IMR-90 (cell line): ENCODE measurements around the gene SLC6A3. TPM values are rescaled to one million over a fixed set of nuclear protein-coding genes. Genes with fewer than 3 reads are reported as not detected.

ENCODE experiments used
- ATAC-seq: fragments of 200-7000 bp; cut with Tn5 transposase; 2 replicates; pipeline ENCODE4 v1.9.1; 2020; ENCODE audit warnings: low read depth, mild to moderate bottlenecking, moderate library complexity
- BruUV-seq: library from RNA; stranded (reverse); fragments of 400-500 nt; replicated peaks from 2 replicates; lab custom pipeline; 2021; lab: Mats Ljungman, UMichigan
- CTCF ChIA-PET: fragments of 300-600 bp; formaldehyde crosslinking; extraction: SDS; loops from one replicate; lab custom pipeline; 2021; ENCODE audit warnings: antibody characterized with exemption; lab: Yijun Ruan, JAX
- POLR2A ChIA-PET: fragments of 300-600 bp; sonication (Branson Sonifier 250); formaldehyde crosslinking; loops from one replicate; lab custom pipeline; 2022; ENCODE audit warnings: antibody characterized with exemption; ENCODE audit not compliant: unreplicated experiment; lab: Charles Lee
- DNase-seq: peaks from one replicate; pipeline ENCODE4 v3.0.0; 2013
- H2AFZ ChIP-seq: replicated peaks from 2 replicates; pipeline ENCODE3; 2013; ENCODE audit warnings: low read length, mild to moderate bottlenecking; ENCODE audit not compliant: poor library complexity
- H2AK5ac ChIP-seq: 2 replicates; pipeline ENCODE4 v1.6.1; 2013; ENCODE audit warnings: low read depth, low read length, inconsistent platforms
- H2AK9ac ChIP-seq: replicated peaks from 2 replicates; pipeline ENCODE3; 2013; ENCODE audit warnings: mild to moderate bottlenecking, low read depth, low read length, moderate library complexity; ENCODE audit not compliant: poor library complexity
- H2BK120ac ChIP-seq: 2 replicates; pipeline ENCODE4 v1.6.1; 2013; ENCODE audit warnings: low read depth, low read length, inconsistent platforms
- H2BK15ac ChIP-seq: 3 replicates; pipeline ENCODE4 v1.6.1; 2013; ENCODE audit warnings: low read depth, low read length, inconsistent platforms
- H2BK20ac ChIP-seq: 2 replicates; pipeline ENCODE4 v1.6.1; 2013; ENCODE audit warnings: low read depth, mild to moderate bottlenecking, inconsistent platforms, low read length, moderate library complexity
- H2BK5ac ChIP-seq: 2 replicates; pipeline ENCODE4 v1.6.1; 2013; ENCODE audit warnings: mild to moderate bottlenecking, low read depth, low read length, inconsistent platforms; ENCODE audit not compliant: poor library complexity, severe bottlenecking
- H3K14ac ChIP-seq: replicated peaks from 2 replicates; pipeline ENCODE4 v1.6.1; 2013; ENCODE audit warnings: low read depth, low read length, inconsistent platforms
- H3K18ac ChIP-seq: 2 replicates; pipeline ENCODE4 v1.6.1; 2013; ENCODE audit warnings: low read depth, low read length, control low read depth
- H3K23ac ChIP-seq: 2 replicates; pipeline ENCODE4 v1.6.1; 2013; ENCODE audit warnings: low read depth, low read length, inconsistent platforms
- H3K27ac ChIP-seq: 2 replicates; pipeline ENCODE4 v1.5.1; 2013; ENCODE audit warnings: mild to moderate bottlenecking, control low read depth, low read length; ENCODE audit not compliant: insufficient read depth
- H3K27me3 ChIP-seq: 2 replicates; pipeline ENCODE4 v1.6.1; 2013; ENCODE audit warnings: low read length; ENCODE audit not compliant: control insufficient read depth, insufficient read depth
- H3K36me3 ChIP-seq: 2 replicates; pipeline ENCODE4 v1.6.1; 2013; ENCODE audit warnings: low read length, mixed read lengths; ENCODE audit not compliant: control insufficient read depth, insufficient read depth
- H3K4ac ChIP-seq: 2 replicates; pipeline ENCODE4 v1.6.1; 2013; ENCODE audit warnings: low read depth, low read length, inconsistent platforms
- H3K4me1 ChIP-seq: 2 replicates; pipeline ENCODE4 v1.6.1; 2013; ENCODE audit warnings: low read length, mixed read lengths; ENCODE audit not compliant: control insufficient read depth, insufficient read depth
- H3K4me2 ChIP-seq: 2 replicates; pipeline ENCODE4 v1.6.1; 2013; ENCODE audit warnings: low read depth, mild to moderate bottlenecking, control low read depth, low read length, moderate library complexity
- H3K4me3 ChIP-seq: 2 replicates; pipeline ENCODE4 v1.5.1; 2013; ENCODE audit warnings: low read depth, mild to moderate bottlenecking, control low read depth, low read length, moderate library complexity; ENCODE audit not compliant: insufficient read depth
- H3K56ac ChIP-seq: 2 replicates; pipeline ENCODE4 v1.6.1; 2013; ENCODE audit warnings: low read length, inconsistent platforms; ENCODE audit not compliant: insufficient read depth; ENCODE audit errors: extremely low read depth
- H3K79me1 ChIP-seq, 2 experiments: 2 replicates each; pipeline ENCODE4 v1.6.1; 2013; ENCODE audit warnings: low read length in 2 of 2, inconsistent platforms in 1 of 2, low read depth in 1 of 2
- H3K9ac ChIP-seq: 2 replicates; pipeline ENCODE4 v1.6.1; 2013; ENCODE audit warnings: low read depth, low read length, control low read depth
- H3K9me1 ChIP-seq: 2 replicates; pipeline ENCODE4 v1.6.1; 2013; ENCODE audit warnings: low read length, inconsistent platforms; ENCODE audit not compliant: insufficient read depth
- H3K9me3 ChIP-seq: 2 replicates; pipeline ENCODE4 v1.6.1; 2013; ENCODE audit warnings: low read length; ENCODE audit not compliant: control insufficient read depth, insufficient read depth
- H4K20me1 ChIP-seq: 2 replicates; pipeline ENCODE4 v1.6.1; 2013; ENCODE audit warnings: low read length, inconsistent platforms; ENCODE audit not compliant: insufficient read depth
- H4K5ac ChIP-seq: 2 replicates; pipeline ENCODE4 v1.6.1; 2013; ENCODE audit warnings: mild to moderate bottlenecking, low read depth, low read length, control low read depth
- H4K8ac ChIP-seq, 2 experiments: 2 replicates each; pipeline ENCODE4 v1.6.1; 2013; ENCODE audit warnings: low read depth in 2 of 2, low read length in 2 of 2, control low read depth in 1 of 2, inconsistent platforms in 1 of 2
- H4K91ac ChIP-seq: 2 replicates; pipeline ENCODE4 v1.6.1; 2013; ENCODE audit warnings: low read depth, low read length, inconsistent platforms; ENCODE audit not compliant: insufficient read depth
- MAZ ChIP-seq: IDR thresholded peaks from 2 replicates; pipeline ENCODE4 v1.6.1; 2012; ENCODE audit warnings: low read depth, mild to moderate bottlenecking, low read length, improper control_type of control experiment, moderate library complexity, borderline replicate concordance
- NFE2L2 ChIP-seq: fragments of 150-350 bp; IDR thresholded peaks from 2 replicates; pipeline ENCODE4 v1.6.1; 2016; ENCODE audit warnings: low read depth, mild to moderate bottlenecking, low read length
- RAD21 ChIP-seq: IDR thresholded peaks from 2 replicates; pipeline ENCODE4 v1.6.1; 2012; ENCODE audit warnings: low read length, improper control_type of control experiment
- WGBS, 2 experiments: methylation state at CpG; one replicate each; pipeline versions ENCODE4 v1.1.5 to v1.1.7; 2013; ENCODE audit warnings: missing lambda C conversion rate in 2 of 2; ENCODE audit not compliant: insufficient read length in 1 of 2; ENCODE audit errors: extremely low coverage in 2 of 2; 5-methylcytosine and 5-hydroxymethylcytosine counted together
- dilution Hi-C: fragments of 300-500 bp; cut with HindIII; formaldehyde crosslinking; loops from one replicate; pipeline ENCODE4 v1.14.3; 2018; ENCODE audit warnings: low sequenced_read_pairs; ENCODE audit not compliant: unreplicated experiment
- in situ Hi-C: fragments of 300-500 bp; cut with MboI; formaldehyde crosslinking; loops from 3 replicates; pipeline ENCODE4 v1.14.3; 2019; ENCODE audit warnings: low sequenced_read_pairs, inconsistent platforms, mixed read lengths
- intact Hi-C: fragments of 100-400 bp; cut with micrococcal nuclease; formaldehyde crosslinking; loops from 2 replicates; pipeline ENCODE4 v1.10.0; 2022
- polyA plus RNA-seq, 3 experiments: library from polyadenylated mRNA; depleted of rRNA; stranded (reverse); fragments of >200 nt; gene quantifications; 2 replicates each; pipeline ENCODE4 v1.2.3, GENCODE V29; 2012; ENCODE audit warnings: low replicate concordance in 1 of 3
- total RNA-seq: library from RNA; depleted of rRNA; stranded (reverse); fragments of >200 nt; gene quantifications from 2 replicates; pipeline ENCODE4 v1.2.3, GENCODE V29; 2012

SLC6A3 gene
- total and polyA plus RNA-seq, 2 of the 4 experiments (the other 2 are of a cell fraction), result not detected

GRCh38 chr5:1410156-1411014 is 34.9 kb downstream of the SLC6A3 start:
- POLR2A ChIA-PET, result no interaction called here
- Histone ChIP-seq H3K27me3 (peaks cover 12% of the 10 kb centered on the region; the same call in 1 of the 2 replicates), H3K9me3 (no peaks in the 10 kb centered on the region), H3K4me2 (no peak overlapping the region), H2BK5ac (no peak overlapping the region), H2AK9ac (no peak overlapping the region), H3K14ac (no peak overlapping the region), H3K23ac (no peak overlapping the region), H4K91ac (no peak overlapping the region), H3K4me1 (no peaks in the 10 kb centered on the region), H3K56ac (no peak overlapping the region), H4K5ac (no peak overlapping the region), H2AFZ (no peak overlapping the region), H3K4ac (no peak overlapping the region), H3K36me3 (no peaks in the 10 kb centered on the region), H2AK5ac (no peak overlapping the region), H3K79me1 (no peaks in the 10 kb centered on the region), H3K18ac (no peak overlapping the region), H2BK20ac (no peak overlapping the region), H3K9ac (no peak overlapping the region), H4K8ac (no peak overlapping the region), H2BK120ac (no peak overlapping the region), H2BK15ac (no peak overlapping the region), H4K20me1 (no peaks in the 10 kb centered on the region), H3K9me1 (no peaks in the 10 kb centered on the region), H3K27ac (no peak overlapping the region), H3K4me3 (no peak overlapping the region)
- CTCF ChIA-PET, result no interaction called here
- intact Hi-C loops (no loop called here), in situ Hi-C loops (no loop called here), dilution Hi-C loops (no loop called here)
- TF ChIP-seq MAZ (no peak), RAD21 (no peak), NFE2L2 (no peak)
- ATAC-seq, result no peak
- no peak for DNase-seq
- BruUV-seq, result no TSS peak
- 57% methylated on average over 6 of the region's 21 CpGs; no CpG with 5 or more reads in 1 of the 2 experiments for WGBS, 2 experiments
